Measurements from ENCODE around the gene ADGRG1.

GRCh38 chr16:57689762-57690558 is 61.5 kb downstream of the ADGRG1 start:
- TF ChIP-seq EZH2 (IDR thresholded peaks at IDR 0.05) (no peak), POLR2AphosphoS5 (IDR thresholded peaks at IDR 0.05; ENCODE audit: borderline replicate concordance, low read depth, low read length) (no peak), FOXP2 (optimal IDR thresholded peaks at IDR 0.05; ENCODE audit: control extremely low read depth, extremely low read length, insufficient read depth) (no peak)
